ENCODE measurements around the gene NSD2.

DNA sequence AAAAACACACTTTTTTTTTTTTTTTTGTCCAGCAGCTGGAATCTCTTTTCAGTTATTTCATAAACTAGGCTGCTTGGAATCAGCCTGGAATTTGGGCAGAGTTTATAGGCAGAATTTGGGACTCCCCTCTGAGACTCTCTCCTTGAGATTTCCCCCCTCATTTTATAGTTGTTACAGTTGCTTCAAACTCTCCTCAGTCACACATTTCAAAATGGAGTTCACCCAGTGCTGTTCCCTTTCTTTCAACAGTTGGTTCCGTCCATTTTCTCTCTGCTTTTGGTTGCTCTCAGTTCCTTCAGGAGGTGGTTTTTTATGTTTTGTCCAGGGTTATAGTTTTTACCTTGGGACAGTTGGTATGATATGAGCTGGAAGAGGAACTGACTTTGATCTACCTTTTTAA, 27.5 kb downstream of the NSD2 start:
- TF ChIP-seq, protein P1, sequence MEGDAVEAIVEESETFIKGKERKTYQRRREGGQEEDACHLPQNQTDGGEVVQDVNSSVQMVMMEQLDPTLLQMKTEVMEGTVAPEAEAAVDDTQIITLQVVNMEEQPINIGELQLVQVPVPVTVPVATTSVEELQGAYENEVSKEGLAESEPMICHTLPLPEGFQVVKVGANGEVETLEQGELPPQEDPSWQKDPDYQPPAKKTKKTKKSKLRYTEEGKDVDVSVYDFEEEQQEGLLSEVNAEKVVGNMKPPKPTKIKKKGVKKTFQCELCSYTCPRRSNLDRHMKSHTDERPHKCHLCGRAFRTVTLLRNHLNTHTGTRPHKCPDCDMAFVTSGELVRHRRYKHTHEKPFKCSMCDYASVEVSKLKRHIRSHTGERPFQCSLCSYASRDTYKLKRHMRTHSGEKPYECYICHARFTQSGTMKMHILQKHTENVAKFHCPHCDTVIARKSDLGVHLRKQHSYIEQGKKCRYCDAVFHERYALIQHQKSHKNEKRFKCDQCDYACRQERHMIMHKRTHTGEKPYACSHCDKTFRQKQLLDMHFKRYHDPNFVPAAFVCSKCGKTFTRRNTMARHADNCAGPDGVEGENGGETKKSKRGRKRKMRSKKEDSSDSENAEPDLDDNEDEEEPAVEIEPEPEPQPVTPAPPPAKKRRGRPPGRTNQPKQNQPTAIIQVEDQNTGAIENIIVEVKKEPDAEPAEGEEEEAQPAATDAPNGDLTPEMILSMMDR (IDR thresholded peaks at IDR 0.05; ENCODE audit: low read depth, low read length), result no peak
- no peak for TF ChIP-seq EZH2phosphoT487 (IDR thresholded peaks at IDR 0.05; ENCODE audit: low read depth)
